ENCODE data around the gene TPRG1L.
A peak's percentile ranks its signal among the peaks of the same experiment; 100 is the strongest.

TPRG1L gene

DNA sequence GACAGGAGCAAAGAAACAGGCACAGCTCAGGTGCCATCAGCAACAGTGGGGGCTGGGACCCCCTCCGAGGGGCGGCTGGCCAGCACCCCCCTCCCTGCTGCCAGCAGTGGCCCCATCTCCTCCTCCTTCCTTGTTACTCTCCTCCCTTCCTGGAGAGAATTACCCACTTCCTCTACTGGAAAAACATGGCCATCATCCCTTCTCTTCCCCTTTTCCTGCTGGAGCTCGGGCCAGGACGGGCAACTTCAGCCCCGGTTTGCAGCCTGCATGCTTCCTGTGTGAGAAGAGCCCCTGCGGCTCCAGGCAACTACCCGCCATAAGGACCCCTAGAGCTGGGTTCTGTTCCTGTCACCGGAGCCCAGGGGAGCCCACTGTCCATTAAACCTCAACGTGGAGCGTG is 31.1 kb upstream of the TPRG1L start:
- DNase-seq (ENCODE audit: low spot score), result no peak

DNA sequence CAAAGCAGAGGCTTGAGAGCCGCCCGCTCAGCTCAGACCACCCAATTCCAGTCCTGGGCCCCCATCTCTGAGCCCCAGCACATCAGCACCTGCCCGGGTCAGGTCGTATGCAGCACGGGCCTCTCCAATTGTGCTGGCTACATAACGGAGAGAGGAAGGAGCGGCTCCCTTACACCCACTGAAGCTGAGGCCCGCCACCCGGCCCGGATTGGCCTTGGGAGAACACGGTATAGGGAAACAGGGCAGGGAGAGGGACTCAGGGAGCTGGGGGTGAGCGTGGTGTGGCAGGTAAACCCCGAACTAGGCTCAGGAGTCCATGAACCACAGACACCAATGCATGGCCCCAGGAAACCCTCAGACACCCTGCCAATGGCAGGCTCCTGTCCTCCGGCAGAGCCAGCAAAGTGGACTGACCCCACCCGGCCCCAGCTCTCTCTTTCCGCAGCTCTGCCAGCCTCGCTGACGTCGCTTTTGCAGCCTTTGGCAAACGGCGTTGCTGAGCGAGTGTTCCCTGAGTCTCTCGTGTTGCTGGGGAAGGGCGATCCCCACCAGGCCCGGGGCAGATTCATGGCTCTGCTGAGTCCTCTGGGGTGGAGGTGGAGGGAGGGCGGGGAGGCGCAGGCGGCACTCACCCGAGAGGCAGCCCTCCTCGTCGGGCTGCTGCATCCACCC is 30.0 kb upstream of the TPRG1L start:
- DNase-seq (ENCODE audit: low spot score), result peak; percentile 24

DNA sequence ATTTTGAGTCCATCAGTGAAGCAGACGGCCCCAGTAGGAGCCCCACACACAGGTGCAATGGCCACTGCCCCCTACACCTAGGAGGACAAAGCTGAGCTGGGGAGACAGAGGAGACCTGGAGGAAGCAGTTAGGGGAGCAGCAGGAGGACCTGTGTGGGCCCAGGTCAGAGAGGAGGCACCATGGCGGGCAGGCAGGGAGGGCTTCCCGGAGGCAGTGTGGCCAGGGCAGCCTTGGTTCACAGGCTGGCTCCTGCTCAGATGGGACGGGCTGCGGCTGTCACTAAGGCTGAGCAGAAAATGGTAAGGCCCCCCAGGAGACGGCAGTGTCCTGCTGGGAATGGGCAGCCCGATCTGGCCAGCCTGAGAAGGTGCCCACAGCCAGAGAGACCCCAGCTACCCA is 28.9 kb upstream of the TPRG1L start:
- DNase-seq (ENCODE audit: low spot score), result no peak

DNA sequence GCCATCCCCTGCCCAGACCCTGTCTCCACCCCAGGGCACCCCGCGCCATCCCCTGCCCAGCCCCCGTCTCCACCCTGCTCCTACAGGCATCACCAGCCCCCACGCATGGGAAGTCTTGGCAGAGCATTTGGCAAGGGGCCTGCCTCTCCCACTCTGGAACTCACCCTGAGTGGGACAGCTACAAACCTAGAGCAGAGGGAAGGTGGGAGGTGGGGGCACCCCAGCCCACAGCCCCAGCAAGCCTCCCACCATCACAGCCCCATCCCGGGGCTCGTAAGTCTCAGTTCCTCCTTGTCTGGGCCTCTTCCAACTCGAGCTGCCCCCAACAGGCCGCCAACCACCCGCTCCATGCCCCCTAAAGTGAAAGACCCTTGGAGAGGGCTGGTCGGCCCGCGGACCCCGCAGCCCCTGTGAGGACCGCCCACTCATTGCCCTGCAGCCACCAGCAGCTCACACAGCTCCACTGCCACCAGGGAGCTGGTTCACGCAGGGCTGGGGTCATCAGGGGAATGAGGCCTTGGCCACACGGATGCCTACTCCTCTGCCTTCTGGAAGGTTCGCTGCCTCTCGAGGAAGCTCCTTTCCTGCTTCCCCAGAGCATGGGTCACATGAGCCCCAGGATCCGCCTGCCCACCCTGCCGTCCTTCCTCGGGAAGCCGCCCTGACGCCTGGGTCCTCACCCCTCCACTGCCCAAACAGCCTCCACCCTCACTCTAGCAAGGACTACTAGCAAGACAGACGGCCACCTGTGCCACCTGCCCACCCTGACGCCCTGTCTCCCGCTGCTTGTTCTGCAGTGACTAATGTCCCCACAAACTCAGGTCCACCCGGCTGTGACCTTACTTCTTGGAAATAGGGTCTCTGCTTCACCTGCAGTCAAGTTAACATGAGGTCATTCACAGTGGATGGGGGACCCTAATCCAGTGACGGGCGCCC is 27.9 kb upstream of the TPRG1L start:
- no peak for DNase-seq (ENCODE audit: low spot score)

DNA sequence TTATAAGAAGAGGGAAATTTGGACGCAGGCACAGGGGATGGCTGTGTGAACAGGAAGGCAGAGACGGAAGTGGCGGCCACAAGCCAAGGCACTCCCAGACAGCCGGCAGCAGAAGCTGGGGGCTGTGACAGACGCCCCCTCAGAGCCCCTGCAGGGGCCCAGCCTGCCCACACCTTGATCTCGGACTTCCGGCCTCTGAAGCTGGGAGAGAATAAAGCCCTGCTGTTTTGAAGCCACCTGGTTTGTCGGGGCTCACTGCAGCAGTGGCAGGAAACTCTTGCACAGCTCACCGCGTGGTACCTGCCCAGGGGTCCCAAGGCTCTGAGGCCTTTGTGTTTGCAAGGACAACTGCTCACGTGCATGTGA is 27.2 kb upstream of the TPRG1L start:
- no peak for DNase-seq (ENCODE audit: low spot score)

DNA sequence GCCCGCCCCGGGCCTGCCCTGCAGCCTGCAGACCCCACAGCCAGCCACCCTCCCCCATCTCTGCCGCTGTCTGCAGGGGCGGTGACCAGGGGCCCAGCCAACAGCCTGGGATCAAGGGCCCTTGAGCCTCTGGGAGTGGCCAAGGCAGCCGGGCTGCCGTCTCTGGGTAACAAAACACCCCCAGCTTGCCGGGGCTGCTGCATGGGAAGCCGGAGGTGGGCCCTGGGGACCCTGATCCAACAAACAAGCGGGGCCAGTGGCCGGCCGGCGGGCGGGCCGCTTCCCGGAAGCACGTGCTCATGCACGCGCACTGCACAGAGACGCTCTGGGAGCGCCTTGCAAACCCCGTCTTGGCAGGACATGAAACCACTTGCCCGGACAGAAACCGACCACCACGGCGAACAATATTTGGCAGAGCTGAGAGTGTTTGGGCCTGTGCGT is 26.7 kb upstream of the TPRG1L start:
- DNase-seq (ENCODE audit: low spot score), result no peak

DNA sequence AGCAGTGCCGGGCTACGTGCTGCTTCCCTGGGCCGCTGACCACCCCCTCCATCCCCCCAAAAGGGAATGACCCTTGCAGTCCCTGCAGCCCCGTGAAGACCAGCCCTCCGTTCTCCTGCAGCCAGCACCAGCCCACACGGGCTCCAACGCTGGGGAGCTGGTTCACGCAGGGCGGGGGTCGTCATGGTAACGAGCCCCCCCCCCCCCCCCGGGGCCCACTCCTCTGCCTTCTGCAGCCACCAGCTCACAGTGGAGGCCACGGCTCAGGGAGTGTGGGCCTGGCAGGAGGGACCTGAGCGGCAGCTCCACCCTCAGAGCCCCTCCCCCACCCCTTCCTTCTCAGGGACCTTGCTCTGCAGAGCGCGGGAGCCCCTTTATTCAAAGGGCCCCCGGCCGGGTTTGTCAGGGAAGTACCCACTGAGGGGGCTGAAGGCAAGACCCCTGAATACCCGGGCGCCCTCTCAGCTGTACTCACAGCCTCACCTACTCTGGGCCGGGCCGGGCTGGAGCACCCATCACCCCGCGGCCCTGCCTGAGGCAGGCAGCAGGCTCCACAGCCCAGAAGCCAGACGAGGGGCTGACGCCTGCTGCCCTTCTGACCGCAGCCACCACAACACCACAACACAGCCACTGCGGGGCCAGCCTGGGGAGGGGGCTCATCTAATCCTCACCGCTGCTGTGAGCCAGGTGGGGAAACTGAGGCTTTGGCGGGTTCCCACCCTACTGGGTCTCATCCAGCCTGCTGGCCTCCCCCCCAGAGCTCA is 26.1 kb upstream of the TPRG1L start:
- DNase-seq (ENCODE audit: low spot score), result no peak

DNA sequence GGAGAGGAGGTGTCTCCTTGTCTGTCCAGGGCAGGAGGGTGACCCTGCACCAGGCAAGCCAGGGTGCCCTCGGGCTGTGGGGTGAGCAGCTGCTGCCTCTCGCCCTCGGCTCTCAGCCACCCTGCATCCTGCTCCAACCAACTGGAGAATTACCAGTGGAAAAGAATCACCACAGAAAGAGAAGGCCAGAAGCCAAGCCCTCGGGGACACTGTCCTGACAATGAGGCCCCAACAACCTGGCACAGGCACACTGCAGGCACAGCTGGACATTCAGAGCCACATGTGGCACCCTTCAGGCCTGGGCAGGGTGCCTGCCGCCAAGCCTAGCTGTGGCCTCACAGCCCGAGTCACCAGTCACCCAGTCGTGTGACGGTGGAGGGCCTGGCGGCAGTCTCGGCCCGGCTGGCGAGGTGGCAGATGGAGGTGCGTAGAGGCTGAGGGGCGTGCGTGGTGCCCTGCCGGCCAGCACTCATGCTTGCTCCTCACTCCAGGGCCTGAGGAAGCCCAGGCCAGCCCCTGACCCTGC is 25.5 kb upstream of the TPRG1L start:
- peak; percentile 28 for DNase-seq (ENCODE audit: low spot score)

DNA sequence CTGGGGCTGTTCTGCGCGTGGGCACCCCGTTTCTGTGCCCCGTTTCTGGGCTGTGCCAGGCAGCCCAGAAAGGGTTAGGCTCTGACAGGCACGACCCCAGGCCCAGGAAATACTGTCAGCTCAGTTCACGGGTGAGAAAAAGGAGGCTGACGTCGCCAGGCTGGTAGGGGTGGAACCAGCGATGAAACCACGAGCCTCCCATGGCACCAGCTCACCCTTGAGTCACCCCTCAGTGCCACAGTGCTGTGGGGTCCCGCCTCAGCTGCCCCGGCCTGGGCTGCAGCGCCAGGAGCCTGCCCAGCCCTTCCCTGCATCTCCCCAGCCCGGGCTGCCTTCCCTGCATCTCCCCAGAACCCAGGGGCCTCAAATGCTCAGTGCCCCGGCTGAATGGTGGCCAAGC is 25.0 kb upstream of the TPRG1L start:
- no peak for DNase-seq (ENCODE audit: low spot score)

DNA sequence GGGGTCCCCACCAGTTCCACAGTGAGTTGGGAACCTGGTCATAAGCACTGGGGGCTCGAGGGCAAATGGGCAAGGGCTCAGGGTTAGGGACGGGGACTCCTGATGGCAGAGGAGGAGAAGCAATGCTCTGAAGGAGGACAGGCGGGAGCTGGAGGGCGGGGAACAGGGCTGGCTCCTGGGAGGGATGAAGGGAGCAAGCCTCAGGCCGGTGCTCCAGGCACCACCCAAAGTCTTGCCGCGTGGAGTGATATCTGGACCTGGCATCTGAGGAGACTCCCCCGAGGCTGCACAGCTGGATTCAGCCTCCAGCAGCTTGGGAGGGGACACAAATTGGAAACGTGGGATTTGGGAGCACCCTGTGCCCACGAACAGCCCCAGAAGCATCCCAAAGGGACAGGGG is 24.5 kb upstream of the TPRG1L start:
- no peak for DNase-seq (ENCODE audit: low spot score)

DNA sequence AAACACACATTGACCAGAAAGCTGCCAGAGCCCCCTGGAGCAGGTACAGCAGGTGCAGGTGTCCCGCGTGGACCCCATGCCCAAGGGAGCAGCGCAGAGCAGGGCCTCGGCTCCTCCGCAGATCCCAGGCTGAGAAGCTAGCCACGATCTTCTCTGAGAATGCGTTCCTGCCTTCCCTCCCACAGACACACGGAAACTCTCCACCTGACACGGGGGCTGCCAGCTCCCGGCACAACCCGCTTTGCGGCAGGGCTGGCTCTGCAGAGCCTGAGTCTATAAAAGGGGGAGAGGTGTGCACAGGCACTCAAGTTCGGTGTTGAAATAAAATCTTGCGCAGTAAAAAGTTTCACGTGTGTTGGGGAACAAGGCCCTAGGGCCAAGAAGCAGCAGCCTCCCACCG is 23.1 kb upstream of the TPRG1L start:
- no peak for DNase-seq (ENCODE audit: low spot score)

DNA sequence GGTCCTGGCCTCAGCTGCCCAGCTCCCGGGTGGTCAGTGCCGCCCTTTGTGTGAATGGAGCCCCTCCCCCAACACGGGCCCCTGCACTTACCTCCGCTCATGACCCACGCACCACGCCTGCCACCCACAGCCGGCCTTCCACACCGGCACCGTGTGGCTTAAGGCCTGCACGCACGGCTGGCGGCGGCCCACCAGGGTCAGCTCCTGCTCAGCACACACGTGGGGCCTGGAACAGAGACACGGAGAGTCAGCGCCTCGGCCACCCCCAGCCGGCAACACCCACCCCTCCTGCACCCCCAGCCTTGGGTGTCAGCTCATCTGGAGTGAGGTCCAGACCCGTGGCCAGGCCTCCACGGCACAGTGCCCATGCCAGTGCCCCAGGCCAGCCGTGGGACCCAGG is 22.4 kb upstream of the TPRG1L start:
- no peak for DNase-seq (ENCODE audit: low spot score)

DNA sequence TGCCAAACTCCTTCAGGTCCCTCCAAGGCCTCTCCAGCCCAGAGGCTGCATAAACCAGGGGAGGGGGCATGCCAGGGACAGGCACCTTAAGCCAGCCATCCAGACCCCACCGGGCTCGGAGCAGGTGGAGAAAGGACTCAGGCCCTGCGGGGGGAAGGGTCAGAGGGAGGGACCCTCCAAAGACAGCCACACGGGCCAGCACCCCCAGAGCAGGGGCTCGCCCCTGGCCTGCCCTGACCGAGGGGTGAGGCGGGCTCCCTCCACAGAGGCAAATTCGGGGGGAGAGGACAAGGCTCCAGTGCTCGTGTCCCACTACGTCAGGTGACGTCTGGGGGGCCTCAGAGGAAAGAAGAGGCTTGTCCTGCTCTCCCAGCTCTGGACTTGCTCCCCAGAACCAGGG is 21.7 kb upstream of the TPRG1L start:
- DNase-seq (ENCODE audit: low spot score), result no peak

DNA sequence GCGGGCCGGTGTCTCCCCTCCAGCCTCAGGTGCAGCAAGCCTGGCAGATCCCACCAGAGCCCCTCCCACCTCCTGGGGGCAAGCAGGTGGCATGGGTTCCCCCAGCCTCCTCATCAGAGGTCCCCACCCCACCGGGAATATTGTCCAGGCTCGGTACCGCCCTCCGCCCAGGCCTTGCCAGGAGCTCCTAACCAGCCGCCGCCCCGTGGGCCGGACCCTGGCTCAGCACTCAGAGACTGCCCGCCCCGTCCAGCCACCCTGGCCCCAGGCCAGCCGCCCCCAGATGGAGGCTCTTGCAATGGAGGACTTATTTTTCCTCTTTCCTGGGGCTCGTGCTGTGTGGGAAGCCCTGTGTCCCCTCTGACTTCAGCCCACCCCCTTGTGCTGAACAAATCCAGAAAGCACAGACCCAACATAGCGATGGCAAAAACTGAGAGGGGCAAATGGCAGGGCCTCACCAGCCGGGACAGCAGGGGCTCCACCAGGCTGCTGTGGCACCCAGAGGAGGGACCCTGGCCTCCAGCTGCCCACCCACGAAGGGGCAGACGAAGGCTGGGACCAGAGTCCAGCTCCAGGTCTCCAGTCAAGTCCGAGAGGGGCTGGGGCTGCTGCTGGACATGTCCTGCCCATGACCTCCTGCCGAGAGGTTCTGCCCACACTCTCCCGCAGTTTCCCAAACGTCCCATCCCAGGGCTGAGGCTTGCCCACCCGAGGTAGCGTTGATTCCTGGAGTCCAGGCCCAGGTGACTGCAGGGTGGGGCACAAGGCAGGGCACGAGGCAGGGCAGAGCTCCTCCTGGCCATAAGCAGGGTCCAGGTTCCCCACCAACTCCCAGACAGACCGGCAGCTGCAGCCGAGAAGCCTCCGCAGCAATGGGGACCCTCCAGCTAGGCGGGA is 21.0 kb upstream of the TPRG1L start:
- DNase-seq (ENCODE audit: low spot score), result no peak

DNA sequence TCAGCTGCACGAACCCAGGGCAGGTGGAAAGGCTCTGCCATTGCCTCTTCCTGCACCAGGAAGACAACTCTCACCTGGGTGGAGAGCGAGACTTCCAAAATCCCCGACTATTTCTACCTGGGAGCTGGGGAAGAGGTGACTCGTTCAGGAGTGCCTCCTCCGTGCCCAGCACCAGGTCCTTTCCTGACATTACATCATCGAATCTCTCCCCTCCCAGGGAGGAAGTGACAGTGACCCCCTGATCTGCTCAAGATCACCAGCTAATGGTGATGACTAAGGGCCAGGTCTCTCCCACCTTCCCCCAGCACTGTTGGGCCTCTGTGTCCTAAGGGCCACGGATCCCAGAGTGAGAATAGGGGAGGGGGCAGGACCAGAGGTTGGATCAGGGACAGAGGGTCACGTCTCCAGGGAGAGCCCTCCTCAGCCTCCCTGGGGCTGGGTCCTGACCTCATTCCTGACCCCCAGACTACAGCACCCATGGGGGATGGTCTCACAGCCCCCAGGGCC is 20.3 kb upstream of the TPRG1L start:
- DNase-seq (ENCODE audit: low spot score), result no peak

DNA sequence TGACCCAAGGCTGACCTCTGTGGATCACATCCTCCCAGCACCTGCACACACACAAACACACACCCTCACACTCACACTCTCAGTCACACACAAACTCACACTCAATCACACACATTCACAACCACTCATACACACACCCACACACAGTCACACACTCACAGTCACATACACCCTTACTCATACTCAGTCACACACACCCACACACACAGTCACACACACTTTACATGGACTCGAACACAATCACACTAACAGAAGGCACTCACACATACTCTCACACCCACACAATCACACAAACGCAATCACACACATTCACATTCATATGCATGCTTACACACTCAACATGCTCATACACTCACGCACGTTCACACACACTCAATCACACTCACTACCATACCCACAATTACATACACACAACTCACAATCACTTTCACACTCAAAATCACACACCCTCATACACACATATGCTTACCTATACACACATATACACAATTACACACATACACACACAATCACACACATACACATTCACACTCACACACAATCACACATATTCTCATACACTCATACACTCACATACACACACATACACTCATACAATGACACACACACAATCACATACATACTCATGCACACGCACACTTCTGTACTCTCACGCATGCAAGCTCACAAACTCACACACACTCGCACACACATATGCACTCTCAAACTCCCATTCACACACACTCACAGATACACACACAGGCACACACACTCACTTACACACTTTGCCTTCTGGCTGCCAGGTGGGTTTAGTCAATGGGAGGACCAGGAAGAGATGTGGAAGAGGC is 19.6 kb upstream of the TPRG1L start:
- no peak for DNase-seq (ENCODE audit: low spot score)

DNA sequence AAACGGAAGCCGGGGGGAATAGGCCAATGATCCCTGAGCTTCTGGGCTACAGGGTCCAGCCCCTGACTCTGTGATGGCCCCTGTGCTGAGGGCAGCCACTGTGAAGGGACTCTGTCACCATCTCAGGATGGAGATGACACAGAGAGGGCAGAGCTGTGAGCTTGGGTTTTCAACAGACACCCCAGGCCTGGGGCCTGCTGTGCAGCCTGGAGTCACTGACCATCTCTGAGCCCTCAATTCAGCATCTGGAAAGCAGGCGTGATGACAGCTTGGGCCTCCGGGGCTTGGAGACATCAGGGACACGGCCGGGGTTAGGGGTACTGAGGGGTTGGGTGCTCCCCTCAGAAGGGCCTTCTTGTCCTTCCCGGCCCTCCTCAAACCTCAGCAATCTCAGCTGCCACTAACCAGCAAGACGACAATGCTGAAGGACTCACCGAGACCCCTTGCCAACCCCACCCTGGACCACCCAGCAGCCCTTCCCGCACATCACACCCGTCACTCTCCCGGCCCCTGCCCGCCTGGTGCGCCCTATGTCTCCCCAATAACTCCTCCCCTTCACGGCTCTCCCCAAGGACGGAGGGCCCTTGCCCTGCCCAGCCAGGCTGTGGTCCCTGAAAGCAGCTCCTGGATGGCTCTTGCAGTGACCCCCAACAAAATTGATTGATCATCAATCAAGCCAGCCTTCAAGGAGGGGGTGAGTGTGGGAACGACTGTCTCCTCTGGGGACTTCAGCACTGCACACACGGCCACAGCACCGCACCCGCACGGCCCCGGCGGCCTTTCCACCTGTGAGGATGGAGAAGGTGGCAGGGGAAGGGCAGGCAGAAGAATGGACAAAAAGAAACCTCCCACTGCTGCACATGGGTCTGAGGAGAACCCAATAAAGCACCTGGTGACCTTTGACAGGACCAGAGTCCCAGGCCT is 17.8 kb upstream of the TPRG1L start:
- no peak for DNase-seq (ENCODE audit: low spot score)

DNA sequence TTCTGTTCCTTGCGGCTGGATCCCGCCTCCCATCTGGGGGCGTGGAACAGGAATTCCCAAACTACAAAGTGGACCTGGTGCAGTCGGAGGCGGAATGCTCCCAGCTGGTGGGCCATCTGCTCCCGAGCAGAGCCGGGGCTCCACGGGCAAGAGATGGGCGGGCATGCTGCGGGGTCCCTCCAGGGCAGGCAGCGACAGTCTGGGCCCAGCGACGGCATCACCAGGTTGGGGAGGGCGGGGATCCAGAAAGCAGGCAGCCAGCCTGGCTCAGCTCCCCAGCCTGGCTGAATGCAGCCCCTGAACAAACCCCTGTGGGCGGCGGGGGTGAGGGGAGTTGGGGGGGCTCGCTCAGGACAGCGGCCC is 17.1 kb upstream of the TPRG1L start:
- DNase-seq (ENCODE audit: low spot score), result no peak

DNA sequence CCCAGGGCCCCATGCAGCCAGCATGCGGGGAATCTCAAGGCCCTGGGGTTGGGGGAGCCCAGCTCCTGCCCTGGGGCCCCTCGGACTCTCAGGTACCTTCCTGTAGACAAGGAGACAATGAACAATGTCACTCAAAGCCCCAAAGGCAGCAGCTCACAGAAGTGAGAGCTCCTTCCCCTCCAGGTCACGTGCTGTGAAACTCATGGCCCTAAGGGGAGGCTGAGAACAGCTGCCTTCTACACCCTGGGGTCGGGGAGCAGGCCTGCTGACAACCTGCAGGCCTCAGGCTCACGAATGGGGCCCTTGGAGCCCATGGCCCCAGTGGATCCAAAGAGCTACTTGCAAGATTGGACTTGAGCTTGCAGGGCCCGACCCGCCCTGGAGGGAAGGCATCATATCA is 16.7 kb upstream of the TPRG1L start:
- no peak for DNase-seq (ENCODE audit: low spot score)
